Fibroblast of lung (primary cell): ENCODE measurements around the gene CLNS1A.

Source experiments
- CTCF ChIP-seq, 2 donors: IDR thresholded peaks in 1 of 2; conservative IDR thresholded peaks in 1 of 2; 1 replicate in 1 of 2; 2 replicates in 1 of 2; pipeline ENCODE4 v1.5.1; 2011 to 2012; ENCODE audit warnings: low read length in 2 of 2, control low read depth in 1 of 2, inconsistent platforms in 1 of 2, low read depth in 1 of 2, mild to moderate bottlenecking in 1 of 2
- EZH2 ChIP-seq: IDR thresholded peaks from 2 replicates; pipeline ENCODE4 v1.5.1; 2012; ENCODE audit warnings: low read length, control low read depth, mild to moderate bottlenecking; ENCODE audit errors: missing control alignments

GRCh38 chr11:77661670-77662069 is 24.1 kb upstream of the CLNS1A start:
- TF ChIP-seq CTCF (conservative IDR thresholded peaks at IDR 0.05 in 1 of 2, IDR thresholded peaks at IDR 0.05 in 1 of 2; ENCODE audit: low read depth in 1 of 2, low read length in 2 of 2): no peak
- no peak for TF ChIP-seq EZH2
